OCI-LY7 (cell line): ENCODE results near the gene PIEZO2.

Experiments used
- EZH2phosphoT487 ChIP-seq: fragments of 200-600 bp; sonication (generic); IDR thresholded peaks from 2 replicates; pipeline ENCODE4 v1.6.1; 2018; ENCODE audit warnings: low read depth, borderline replicate concordance, mild to moderate bottlenecking, mixed run types, antibody characterized with exemption, low read length, moderate library complexity, mixed read lengths
- TF ChIP-seq, protein P1 (sequence below): fragments of 200-600 bp; sonication (generic); conservative IDR thresholded peaks from 2 replicates; pipeline ENCODE4 v1.5.1; 2014; ENCODE audit warnings: mild to moderate bottlenecking, antibody characterized with exemption, low read length, moderate library complexity, mixed read lengths

DNA sequence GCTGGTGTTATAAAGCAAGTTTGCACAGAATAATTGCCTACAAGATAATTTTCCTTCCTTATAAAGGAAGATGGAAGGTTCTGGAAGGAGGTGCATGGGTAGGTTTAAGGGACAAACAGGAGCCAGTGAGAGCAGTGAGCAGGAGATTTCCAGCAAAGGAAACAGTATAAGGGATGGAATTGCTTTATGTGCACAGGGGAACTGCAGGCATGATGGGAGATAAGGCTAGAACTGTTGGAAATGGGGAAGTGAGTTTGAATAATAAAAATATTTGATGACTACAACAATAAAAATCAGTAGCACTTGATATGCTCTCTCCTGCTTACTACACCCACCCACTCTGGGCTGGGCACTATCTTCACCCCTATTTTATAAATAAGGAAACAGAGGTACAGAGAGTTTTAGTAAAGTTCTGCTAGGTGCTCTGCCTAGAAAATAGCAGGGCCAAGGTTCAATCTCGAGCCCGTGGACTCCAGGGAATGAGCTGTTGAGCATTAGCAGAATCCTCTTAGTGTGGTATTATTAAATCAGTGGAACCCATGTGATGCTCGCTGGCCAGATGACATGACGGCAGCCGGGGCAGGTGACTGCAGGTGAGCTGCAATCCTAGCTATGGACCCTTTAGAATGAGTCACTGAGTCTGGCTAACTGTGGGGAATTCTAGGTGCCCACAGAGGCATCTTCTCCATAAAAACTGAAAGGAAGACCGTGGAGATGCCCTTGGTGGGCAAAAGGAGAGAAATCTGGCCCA is 302.5 kb downstream of the PIEZO2 start:
- TF ChIP-seq, protein P1, sequence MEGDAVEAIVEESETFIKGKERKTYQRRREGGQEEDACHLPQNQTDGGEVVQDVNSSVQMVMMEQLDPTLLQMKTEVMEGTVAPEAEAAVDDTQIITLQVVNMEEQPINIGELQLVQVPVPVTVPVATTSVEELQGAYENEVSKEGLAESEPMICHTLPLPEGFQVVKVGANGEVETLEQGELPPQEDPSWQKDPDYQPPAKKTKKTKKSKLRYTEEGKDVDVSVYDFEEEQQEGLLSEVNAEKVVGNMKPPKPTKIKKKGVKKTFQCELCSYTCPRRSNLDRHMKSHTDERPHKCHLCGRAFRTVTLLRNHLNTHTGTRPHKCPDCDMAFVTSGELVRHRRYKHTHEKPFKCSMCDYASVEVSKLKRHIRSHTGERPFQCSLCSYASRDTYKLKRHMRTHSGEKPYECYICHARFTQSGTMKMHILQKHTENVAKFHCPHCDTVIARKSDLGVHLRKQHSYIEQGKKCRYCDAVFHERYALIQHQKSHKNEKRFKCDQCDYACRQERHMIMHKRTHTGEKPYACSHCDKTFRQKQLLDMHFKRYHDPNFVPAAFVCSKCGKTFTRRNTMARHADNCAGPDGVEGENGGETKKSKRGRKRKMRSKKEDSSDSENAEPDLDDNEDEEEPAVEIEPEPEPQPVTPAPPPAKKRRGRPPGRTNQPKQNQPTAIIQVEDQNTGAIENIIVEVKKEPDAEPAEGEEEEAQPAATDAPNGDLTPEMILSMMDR = no peak
- TF ChIP-seq EZH2phosphoT487 = no peak
